Measurements from ENCODE around the gene SLC10A7. TPM values are rescaled to one million over a fixed set of nuclear protein-coding genes. Genes with fewer than 3 reads are reported as not detected.

SLC10A7 gene
- total and polyA plus RNA-seq, 2 of the 8 experiments (the other 6 are each of a cell fraction or from before 2014, with no cell fraction given) = 2.5 to 2.9 TPM

- Histone ChIP-seq H3K4me2 (ENCODE audit: insufficient read depth in 1 of 2, low read depth in 2 of 2, low read length in 2 of 2) (no peak overlapping the region), H3K9ac (replicated peaks in 1 of 4; ENCODE audit: extremely low read depth in 1 of 4, low read depth in 3 of 4, low read length in 3 of 4) (no peak overlapping the region)
- CTCF ChIA-PET (ENCODE audit: partially characterized antibody) = interaction anchor here (1.0 kb wide), 1 partner anchor 8 kb away, joined by 4 read pairs; no protein-coding TSS in a partner anchor
- TF ChIP-seq TBP (IDR thresholded peaks at IDR 0.05; ENCODE audit: low read depth, low read length) = no peak
- no peak for TF ChIP-seq SP4 (IDR thresholded peaks at IDR 0.05; ENCODE audit: low read length)
- TF ChIP-seq TAF1 (IDR thresholded peaks at IDR 0.05; ENCODE audit: low read depth, low read length) = no peak
- no peak for TF ChIP-seq EGR1 (IDR thresholded peaks at IDR 0.05; ENCODE audit: borderline replicate concordance, low read depth, low read length)
- no peak for TF ChIP-seq TAF7 (optimal IDR thresholded peaks at IDR 0.05; ENCODE audit: borderline replicate concordance, low read depth, low read length)
- no peak for TF ChIP-seq HDAC6 (IDR thresholded peaks at IDR 0.05; ENCODE audit: low read depth, low read length)
- no peak for TF ChIP-seq POLR2A (IDR thresholded peaks at IDR 0.05; ENCODE audit: control extremely low read depth in 1 of 2, low read depth in 2 of 2, low read length in 2 of 2)
- TF ChIP-seq ZNF274 (IDR thresholded peaks at IDR 0.05; ENCODE audit: borderline replicate concordance, extremely low read depth, low read length) = no peak
- no peak for TF ChIP-seq RBBP5 (IDR thresholded peaks at IDR 0.05; ENCODE audit: borderline replicate concordance, low read depth, low read length)
- no peak for TF ChIP-seq ATF2 (IDR thresholded peaks at IDR 0.05; ENCODE audit: low read length)
- no peak for TF ChIP-seq ASH2L (IDR thresholded peaks at IDR 0.05; ENCODE audit: low read length)
- no peak for TF ChIP-seq KDM4A (IDR thresholded peaks at IDR 0.05; ENCODE audit: low read depth, low read length, severe bottlenecking)
- TF ChIP-seq SP1 (IDR thresholded peaks at IDR 0.05; ENCODE audit: low read depth, low read length) = no peak
Measured at GRCh38 chr4:146349306-146349705, 172.4 kb downstream of the SLC10A7 start.

More at GRCh38 chr4:146349306-146349705, 172.4 kb downstream of the SLC10A7 start:
- Histone ChIP-seq H3K23me2 (ENCODE audit: low read depth, low read length) (no peaks in the 10 kb centered on the region), H4K91ac (replicated peaks; ENCODE audit: insufficient read length, low read length) (no peak overlapping the region), H3K27me3 (replicated peaks in 1 of 4; ENCODE audit: control insufficient read depth in 3 of 4, extremely low read depth in 1 of 4, insufficient read depth in 3 of 4, low read length in 3 of 4) (no peaks in the 10 kb centered on the region), H2BK120ac (replicated peaks; ENCODE audit: low read depth, low read length) (no peak overlapping the region), H3K4me3 (ENCODE audit: extremely low read depth in 1 of 4, insufficient read depth in 2 of 4, low read depth in 3 of 4, low read length in 4 of 4) (0 out of 8 replicates have a peak overlapping the region, but pooled peaks of 1 of the 4 experiments have one; percentile 47), H3K79me1 (ENCODE audit: low read depth, low read length) (no peaks in the 10 kb centered on the region), H3K4me1 (replicated peaks in 1 of 4; ENCODE audit: control insufficient read depth in 3 of 4, insufficient read depth in 4 of 4, low read length in 3 of 4) (no peaks in the 10 kb centered on the region), H3K9me3 (ENCODE audit: insufficient read depth in 2 of 2, low read depth in 1 of 2, low read length in 1 of 2) (no peaks in the 10 kb centered on the region), H2BK20ac (ENCODE audit: low read length) (no peak overlapping the region), H2BK15ac (ENCODE audit: low read length) (no peak overlapping the region), H2AFZ (ENCODE audit: low read length) (no peak overlapping the region), H4K20me1 (replicated peaks in 1 of 2; ENCODE audit: control insufficient read depth in 1 of 2, insufficient read depth in 2 of 2, low read length in 2 of 2) (no peaks in the 10 kb centered on the region), H2BK12ac (ENCODE audit: low read depth, low read length) (no peak overlapping the region), H3K23ac (ENCODE audit: insufficient read length) (no peak overlapping the region), H2BK5ac (ENCODE audit: low read depth, low read length) (no peak overlapping the region), H3K4ac (replicated peaks; ENCODE audit: insufficient read length, low read depth, low read length) (no peak overlapping the region), H3K56ac (replicated peaks; ENCODE audit: insufficient read length, low read depth, low read length) (no peak overlapping the region), H3K14ac (ENCODE audit: insufficient read length) (no peak overlapping the region), H3K18ac (ENCODE audit: extremely low read depth, low read length) (no peak overlapping the region), H2AK5ac (ENCODE audit: low read depth, low read length) (no peak overlapping the region), H3K36me3 (ENCODE audit: control insufficient read depth in 2 of 4, insufficient read depth in 4 of 4, low read length in 3 of 4) (no peaks in the 10 kb centered on the region), H3K79me2 (ENCODE audit: control insufficient read depth in 1 of 2, insufficient read depth in 2 of 2, low read length in 2 of 2) (no peaks in the 10 kb centered on the region), H3K27ac (ENCODE audit: low read depth, low read length) (no peak overlapping the region), H4K8ac (ENCODE audit: extremely low read depth, insufficient read depth, low read length) (no peak overlapping the region), H4K5ac (ENCODE audit: insufficient read length, low read depth, low read length) (no peak overlapping the region)
- DNase-seq (ENCODE audit: low read depth in 1 of 2, low spot score in 2 of 2) (no peak), FAIRE-seq (no peak)
- POLR2A ChIA-PET (ENCODE audit: partially characterized antibody) = no interaction called here
